SK-N-SH (cell line): Measurements from ENCODE around the gene ZNF593OS. TPM values are rescaled to one million over a fixed set of nuclear protein-coding genes. Genes with fewer than 3 reads are reported as not detected.
A peak's percentile ranks its signal among the peaks of the same experiment; 100 is the strongest.

Source experiments
- CTCF ChIA-PET: fragments of 300-600, 350-600 bp; formaldehyde crosslinking; extraction: SDS; loops from one replicate; lab custom pipeline; 2021; lab: Yijun Ruan, JAX
- POLR2A ChIA-PET: fragments of 350-600 bp; sonication (Branson Sonifier 250); formaldehyde crosslinking; extraction: SDS; loops from one replicate; lab custom pipeline; 2020; ENCODE audit warnings: antibody characterized with exemption, inconsistent platforms; lab: Yijun Ruan, JAX
- DNase-seq: peaks from one replicate; pipeline ENCODE4 v3.0.0; 2012
- H2AFZ ChIP-seq: fragments of 200-600 bp; sonication (generic); 2 replicates; pipeline ENCODE4 v1.8.1; 2016; ENCODE audit warnings: antibody characterized with exemption, mild to moderate bottlenecking, low read depth
- H3F3A ChIP-seq: fragments of 200-600 bp; sonication (generic); replicated peaks from 2 replicates; pipeline ENCODE3; 2016; ENCODE audit warnings: antibody characterized with exemption, mild to moderate bottlenecking; ENCODE audit not compliant: insufficient read depth
- H3K27ac ChIP-seq, 2 experiments: fragments of 200-500 bp in 1 of 2; fragments of 200-600 bp in 1 of 2; sonication (Bioruptor generic) in 1 of 2; sonication (generic), shearing (Covaris generic) in 1 of 2; 2 replicates each; pipeline versions ENCODE4 v1.5.1 to v1.6.1; 2014 to 2016; ENCODE audit warnings: low read depth in 2 of 2, inconsistent platforms in 1 of 2, low read length in 1 of 2, mild to moderate bottlenecking in 1 of 2, mixed read lengths in 1 of 2
- H3K27me3 ChIP-seq: fragments of 200-600 bp; sonication (generic), shearing (Covaris generic); 2 replicates; pipeline ENCODE4 v1.6.1; 2016; ENCODE audit warnings: mixed run types; ENCODE audit not compliant: insufficient read depth
- H3K36me3 ChIP-seq, 2 experiments: fragments of 200-500 bp in 1 of 2; fragments of 200-600 bp in 1 of 2; sonication (Bioruptor generic) in 1 of 2; sonication (generic) in 1 of 2; replicated peaks in 1 of 2; 2 replicates each; pipeline versions ENCODE3 to v1.5.1; 2014 to 2016; ENCODE audit warnings: low read length in 1 of 2, mild to moderate bottlenecking in 1 of 2; ENCODE audit not compliant: insufficient read depth in 2 of 2, control insufficient read depth in 1 of 2
- H3K4me1 ChIP-seq, 2 experiments: fragments of 200-500 bp in 1 of 2; fragments of 200-600 bp in 1 of 2; sonication (Bioruptor generic) in 1 of 2; sonication (generic), shearing (Covaris generic) in 1 of 2; 2 replicates each; pipeline versions ENCODE4 v1.5.1 to v1.6.1; 2014 to 2016; ENCODE audit warnings: low read depth in 1 of 2, low read length in 1 of 2, mixed run types in 1 of 2; ENCODE audit not compliant: insufficient read depth in 2 of 2, control insufficient read depth in 1 of 2
- H3K4me2 ChIP-seq: fragments of 200-600 bp; sonication (generic), shearing (Covaris generic); 2 replicates; pipeline ENCODE4 v1.6.1; 2017; ENCODE audit warnings: mixed run types
- H3K4me3 ChIP-seq, 2 experiments: fragments of 200-500 bp in 1 of 2; fragments of 200-600 bp in 1 of 2; sonication (Bioruptor generic) in 1 of 2; sonication (generic), shearing (Covaris generic) in 1 of 2; 2 replicates each; pipeline versions ENCODE4 v1.5.1 to v1.8.1; 2014 to 2016; ENCODE audit warnings: low read depth in 2 of 2, inconsistent platforms in 1 of 2, low read length in 1 of 2, mild to moderate bottlenecking in 1 of 2, mixed read lengths in 1 of 2, moderate library complexity in 1 of 2
- H3K79me2 ChIP-seq: fragments of 200-600 bp; sonication (generic); 2 replicates; pipeline ENCODE4 v1.8.1; 2017; ENCODE audit warnings: mild to moderate bottlenecking; ENCODE audit not compliant: insufficient read depth
- H3K9ac ChIP-seq: fragments of 200-600 bp; sonication (generic); 2 replicates; pipeline ENCODE4 v1.6.1; 2017; ENCODE audit warnings: mixed run types
- H3K9me2 ChIP-seq: fragments of 200-600 bp; sonication (generic); 2 replicates; pipeline ENCODE4 v1.6.1; 2017; ENCODE audit warnings: mixed run types
- H3K9me3 ChIP-seq: fragments of 200-600 bp; sonication (generic); 2 replicates; pipeline ENCODE4 v1.6.1; 2017; ENCODE audit warnings: mixed run types, mild to moderate bottlenecking, moderate library complexity
- H4K20me1 ChIP-seq: fragments of 200-600 bp; sonication (generic); 2 replicates; pipeline ENCODE4 v1.6.1; 2017; ENCODE audit warnings: mild to moderate bottlenecking, mixed run types; ENCODE audit not compliant: insufficient read depth
- CTCF ChIP-seq: fragments of 200-600 bp; sonication (generic); IDR thresholded peaks from 2 replicates; pipeline ENCODE4 v1.6.1; 2017; ENCODE audit warnings: antibody characterized with exemption, mild to moderate bottlenecking, moderate library complexity
- EP300 ChIP-seq, 2 experiments: IDR thresholded peaks; 2 replicates each; pipeline versions ENCODE4 v1.4.0 to v1.6.1; 2012; ENCODE audit warnings: borderline replicate concordance in 1 of 2, low read depth in 1 of 2, low read length in 1 of 2
- FOXJ3 ChIP-seq: sonication (generic); formaldehyde crosslinking; IDR thresholded peaks from 2 replicates; pipeline ENCODE4 v1.5.1; 2020; ENCODE audit warnings: mild to moderate bottlenecking, missing genetic modification reagents
- NFIC ChIP-seq: IDR thresholded peaks from 2 replicates; pipeline ENCODE4 v1.4.0; 2012; ENCODE audit warnings: borderline replicate concordance
- POLR2AphosphoS5 ChIP-seq: IDR thresholded peaks from 2 replicates; pipeline ENCODE4 v1.6.1; 2012; ENCODE audit warnings: low read depth, low read length
- REST ChIP-seq: IDR thresholded peaks from 2 replicates; pipeline ENCODE4 v1.6.1; 2012; ENCODE audit warnings: mild to moderate bottlenecking, low read depth, low read length, moderate library complexity
- RXRA ChIP-seq: IDR thresholded peaks from 2 replicates; pipeline ENCODE4 v1.4.0; 2012; ENCODE audit warnings: low read depth, mild to moderate bottlenecking, borderline replicate concordance
- TAF1 ChIP-seq: IDR thresholded peaks from 2 replicates; pipeline ENCODE4 v1.6.1; 2012; ENCODE audit warnings: low read depth, mild to moderate bottlenecking, low read length, moderate library complexity, borderline replicate concordance
- TCF12 ChIP-seq: IDR thresholded peaks from 2 replicates; pipeline ENCODE4 v1.4.0; 2012
- WGBS: methylation state at CpG from one replicate; pipeline ENCODE4 v1.1.6; 2017; ENCODE audit warnings: low lambda C conversion rate; 5-methylcytosine and 5-hydroxymethylcytosine counted together
- polyA plus RNA-seq, 3 experiments: library from polyadenylated mRNA; depleted of rRNA; stranded (reverse); fragments of >200 nt; gene quantifications; 2 replicates each; pipeline ENCODE4 v1.2.3, GENCODE V29; 2012

ZNF593OS gene
- polyA plus RNA-seq, 1 of the 3 experiments (the other 2 are of a cell fraction), result not detected

GRCh38 chr1:26189751-26190275 lies 18.2 kb upstream of the ZNF593OS start:
- H3K9me2 ChIP-seq, result no peaks in the 10 kb centered on the region
- H3K27ac ChIP-seq, result no peak overlapping the region
- H3K36me3 ChIP-seq, result no peaks in the 10 kb centered on the region
- H3K27me3 ChIP-seq, result no peaks in the 10 kb centered on the region; the same call in 1 of the 2 replicates
- TF ChIP-seq TAF1 (no peak), CTCF (peak; percentile 7; the same call in 1 of the 2 replicates)
- no peak for DNase-seq
- no peak overlapping the region for H3K4me3 ChIP-seq
- H3F3A ChIP-seq, result no peaks in the 10 kb centered on the region
- no peak overlapping the region for H2AFZ ChIP-seq
- H3K79me2 ChIP-seq, result no peaks in the 10 kb centered on the region
- CTCF ChIA-PET, result interaction anchor here (1.0 to 1.9 kb wide), 3 partner anchors 13 to 20 kb away, joined by 3 to 4 read pairs (median 4); partner anchors contain the start of gene ZNF593
- no peak overlapping the region for H3K9ac ChIP-seq
- H4K20me1 ChIP-seq, result no peaks in the 10 kb centered on the region
- 64% methylated on average over 5 of the region's 7 CpGs for WGBS
- POLR2A ChIA-PET, result no interaction called here
- H3K4me2 ChIP-seq, result no peak overlapping the region
- no peaks in the 10 kb centered on the region for H3K4me1 ChIP-seq
- no peaks in the 10 kb centered on the region for H3K9me3 ChIP-seq

- H3K36me3 ChIP-seq, result no peaks in the 10 kb centered on the region
- no peak overlapping the region for H3K4me2 ChIP-seq
- no peaks in the 10 kb centered on the region; the same call in 1 of the 2 replicates for H3K27me3 ChIP-seq
- H2AFZ ChIP-seq, result no peak overlapping the region
- no peaks in the 10 kb centered on the region for H3F3A ChIP-seq
- H3K9me3 ChIP-seq, result no peaks in the 10 kb centered on the region
- no peak overlapping the region for H3K9ac ChIP-seq
- no peak for DNase-seq
- no peaks in the 10 kb centered on the region for H4K20me1 ChIP-seq
- CTCF ChIA-PET, result interaction anchor here (0.9 to 1.9 kb wide), 5 partner anchors 13 to 26 kb away, joined by 3 to 4 read pairs (median 3); partner anchors contain the start of gene ZNF593
- H3K9me2 ChIP-seq, result no peaks in the 10 kb centered on the region
- TF ChIP-seq FOXJ3 (CRISPR knock-in tag) (no peak), RXRA (no peak), EP300 (IDR thresholded peaks at IDR 0.05; ENCODE audit: borderline replicate concordance in 1 of 2, low read depth in 1 of 2, low read length in 1 of 2) (no peak), NFIC (no peak), REST (no peak), CTCF (no peak), TCF12 (no peak), POLR2AphosphoS5 (no peak)
- TF ChIP-seq, all 33 proteins: peak for 0
- H3K27ac ChIP-seq, result no peak overlapping the region
- no peak overlapping the region for H3K4me3 ChIP-seq
- POLR2A ChIA-PET, result no interaction called here
- WGBS, result 83% methylated on average over 3 of the region's 6 CpGs
- H3K4me1 ChIP-seq, result no peaks in the 10 kb centered on the region
- no peaks in the 10 kb centered on the region for H3K79me2 ChIP-seq
Observed at GRCh38 chr1:26189331-26189730, 17.7 kb upstream of the ZNF593OS start.
